Liver (tissue), 9 donors: ENCODE results near the gene PGAP6. TPM values are rescaled to one million over a fixed set of nuclear protein-coding genes. Genes with fewer than 3 reads are reported as not detected.

Source experiments
- DNase-seq: peaks from one replicate; pipeline ENCODE4 v3.0.0-alpha.2; 2017; ENCODE audit warnings: low spot score
- H3K27ac ChIP-seq, 2 donors: one replicate each; pipeline ENCODE4 v1.7.0; 2013; ENCODE audit warnings: inconsistent platforms in 2 of 2, low read length in 2 of 2, control low read depth in 1 of 2, low read depth in 1 of 2, mild to moderate bottlenecking in 1 of 2
- H3K27me3 ChIP-seq, 4 donors: one replicate each; pipeline versions ENCODE4 v1.6.1 to v1.7.0; 2013; ENCODE audit warnings: low read length in 3 of 4, inconsistent platforms in 1 of 4, mild to moderate bottlenecking in 1 of 4, moderate library complexity in 1 of 4; ENCODE audit not compliant: control insufficient read depth in 4 of 4, insufficient read depth in 4 of 4
- H3K36me3 ChIP-seq, 4 donors: one replicate each; pipeline versions ENCODE4 v1.6.1 to v1.7.0; 2013; ENCODE audit warnings: low read length in 3 of 4, mild to moderate bottlenecking in 3 of 4, low read depth in 1 of 4, moderate library complexity in 1 of 4; ENCODE audit not compliant: control insufficient read depth in 4 of 4, insufficient read depth in 3 of 4
- H3K4me1 ChIP-seq, 4 donors: one replicate each; pipeline versions ENCODE4 v1.6.1 to v1.7.0; 2013; ENCODE audit warnings: low read length in 3 of 4, mild to moderate bottlenecking in 3 of 4, moderate library complexity in 1 of 4; ENCODE audit not compliant: control insufficient read depth in 4 of 4, insufficient read depth in 4 of 4
- H3K4me3 ChIP-seq, 3 donors: one replicate each; pipeline versions ENCODE4 v1.6.1 to v1.7.0; 2013; ENCODE audit warnings: low read length in 3 of 3, control low read depth in 1 of 3, low read depth in 1 of 3, mild to moderate bottlenecking in 1 of 3
- H3K9ac ChIP-seq, 2 donors: one replicate each; pipeline ENCODE4 v1.7.0; 2013; ENCODE audit warnings: low read length in 2 of 2, mild to moderate bottlenecking in 2 of 2, moderate library complexity in 2 of 2, control low read depth in 1 of 2, low read depth in 1 of 2
- H3K9me3 ChIP-seq, 4 donors: one replicate each; pipeline versions ENCODE4 v1.6.1 to v1.7.0; 2013; ENCODE audit warnings: low read length in 3 of 4; ENCODE audit not compliant: control insufficient read depth in 4 of 4
- ATF3 ChIP-seq: IDR thresholded peaks from 2 replicates; pipeline ENCODE4 v1.6.1; 2016; ENCODE audit warnings: antibody characterized with exemption
- CTCF ChIP-seq: fragments of 150-350 bp; IDR thresholded peaks from 2 replicates; pipeline ENCODE4 v1.5.1; 2017; ENCODE audit warnings: improper control_type of control experiment, low read depth, low read length; ENCODE audit not compliant: missing input control
- EGR1 ChIP-seq, 2 donors: IDR thresholded peaks; 2 replicates each; pipeline ENCODE4 v1.6.1; 2016 to 2018; ENCODE audit warnings: antibody characterized with exemption in 2 of 2, low read depth in 2 of 2
- FOXA1 ChIP-seq: IDR thresholded peaks from 2 replicates; pipeline ENCODE4 v1.6.1; 2016; ENCODE audit warnings: antibody characterized with exemption
- FOXA2 ChIP-seq: IDR thresholded peaks from 2 replicates; pipeline ENCODE4 v1.6.1; 2016; ENCODE audit warnings: antibody characterized with exemption
- GABPA ChIP-seq, 2 donors: IDR thresholded peaks in 1 of 2; conservative IDR thresholded peaks in 1 of 2; 2 replicates each; pipeline ENCODE4 v1.6.1; 2016; ENCODE audit warnings: antibody characterized with exemption in 2 of 2, mild to moderate bottlenecking in 1 of 2, moderate library complexity in 1 of 2
- HNF4A ChIP-seq, 2 donors: conservative IDR thresholded peaks; 2 replicates each; pipeline ENCODE4 v1.6.1; 2016; ENCODE audit warnings: antibody characterized with exemption in 2 of 2, mild to moderate bottlenecking in 2 of 2
- HNF4G ChIP-seq: IDR thresholded peaks from 2 replicates; pipeline ENCODE4 v1.6.1; 2016; ENCODE audit warnings: antibody characterized with exemption
- JUND ChIP-seq, 2 donors: IDR thresholded peaks; 2 replicates each; pipeline ENCODE4 v1.6.1; 2016; ENCODE audit warnings: antibody characterized with exemption in 2 of 2
- MAX ChIP-seq: IDR thresholded peaks from 2 replicates; pipeline ENCODE4 v1.6.1; 2016; ENCODE audit warnings: antibody characterized with exemption
- NR2F2 ChIP-seq: IDR thresholded peaks from 2 replicates; pipeline ENCODE4 v1.6.1; 2016; ENCODE audit warnings: antibody characterized with exemption
- RAD21 ChIP-seq, 2 donors: IDR thresholded peaks; 2 replicates each; pipeline ENCODE4 v1.6.1; 2016; ENCODE audit warnings: antibody characterized with exemption in 2 of 2, mild to moderate bottlenecking in 2 of 2
- REST ChIP-seq: IDR thresholded peaks from 2 replicates; pipeline ENCODE4 v1.6.1; 2016; ENCODE audit warnings: antibody characterized with exemption, mild to moderate bottlenecking
- RXRA ChIP-seq, 2 donors: IDR thresholded peaks; 2 replicates each; pipeline ENCODE4 v1.6.1; 2017 to 2018; ENCODE audit warnings: antibody characterized with exemption in 2 of 2, mild to moderate bottlenecking in 1 of 2
- SP1 ChIP-seq: IDR thresholded peaks from 2 replicates; pipeline ENCODE4 v1.6.1; 2018; ENCODE audit warnings: antibody characterized with exemption, mild to moderate bottlenecking
- TAF1 ChIP-seq: conservative IDR thresholded peaks from 2 replicates; pipeline ENCODE4 v1.6.1; 2016; ENCODE audit warnings: antibody characterized with exemption, mild to moderate bottlenecking
- YY1 ChIP-seq: IDR thresholded peaks from 2 replicates; pipeline ENCODE4 v1.6.1; 2016; ENCODE audit warnings: antibody characterized with exemption, mild to moderate bottlenecking
- ZBTB33 ChIP-seq: IDR thresholded peaks from 2 replicates; pipeline ENCODE4 v1.6.1; 2016; ENCODE audit warnings: antibody characterized with exemption
- WGBS: extraction: QIAGEN DNeasy Blood & Tissue Kit; methylation state at CpG from one replicate; pipeline ENCODE4 v1.1.7; 2013; 5-methylcytosine and 5-hydroxymethylcytosine counted together
- polyA plus RNA-seq, 2 donors: library from polyadenylated mRNA; stranded (reverse) in 1 of 2; unstranded in 1 of 2; fragments of 200-250 nt in 1 of 2; fragments of >200 nt in 1 of 2; fragmentation: Nextera tagmentation in 1 of 2; extraction: Ambion mirVana in 1 of 2; gene quantifications; one replicate each; pipeline versions ENCODE4 v1.2.1 to v1.2.3, GENCODE V29; 2013 to 2015
- total RNA-seq, 2 donors: library from RNA; depleted of rRNA; stranded (reverse); fragments of >200 nt; gene quantifications; one replicate each; pipeline ENCODE4 v1.2.3, GENCODE V29; 2014
- donor health status: healthy.
- donor health status: healthy.
- donor health status: healthy.
- donor health status: healthy.
- donor health status: healthy.

PGAP6 gene
- total and polyA plus RNA-seq, 4 donors = 18.9 to 50.5 (median 38.0) TPM

GRCh38 chr16:427250-427649, 45.5 kb upstream of the PGAP6 start:
- no peak for DNase-seq
- 77% methylated on average over 10 of the region's 10 CpGs for WGBS
- Histone ChIP-seq H3K4me1 (peaks cover 5 to 25% (median 19%) of the 10 kb centered on the region in 4 donors), H3K36me3 (no peaks in the 10 kb centered on the region), H3K27me3 (no peaks in the 10 kb centered on the region), H3K27ac (no peak overlapping the region), H3K4me3 (peak overlapping the region in 1 of 3 donors; percentile 88), H3K9ac (peak overlapping the region in 1 of 2 donors; percentile 41), H3K9me3 (no peaks in the 10 kb centered on the region)
- TF ChIP-seq HNF4A (conservative IDR thresholded peaks at IDR 0.05) (no peak), GABPA (IDR thresholded peaks at IDR 0.05 in 1 of 2, conservative IDR thresholded peaks at IDR 0.05 in 1 of 2) (no peak), CTCF (no peak), YY1 (no peak), FOXA2 (no peak), JUND (IDR thresholded peaks at IDR 0.05) (no peak), HNF4G (no peak), REST (no peak), RAD21 (IDR thresholded peaks at IDR 0.05) (no peak)

GRCh38 chr16:426906-427249, 45.1 kb upstream of the PGAP6 start:
- no peak for DNase-seq
- no peaks in the 10 kb centered on the region for H3K27me3 ChIP-seq
- no peak overlapping the region for H3K27ac ChIP-seq
- WGBS = 46% methylated on average over 13 of the region's 13 CpGs
- H3K9me3 ChIP-seq = no peaks in the 10 kb centered on the region
- H3K9ac ChIP-seq = peak overlapping the region in 1 of 2 donors; percentile 3
- TF ChIP-seq RXRA (IDR thresholded peaks at IDR 0.05) (no peak), CTCF (no peak), JUND (IDR thresholded peaks at IDR 0.05) (no peak), ZBTB33 (no peak), GABPA (IDR thresholded peaks at IDR 0.05 in 1 of 2, conservative IDR thresholded peaks at IDR 0.05 in 1 of 2) (no peak), MAX (no peak), SP1 (no peak), FOXA1 (no peak), HNF4A (conservative IDR thresholded peaks at IDR 0.05) (no peak), NR2F2 (no peak), HNF4G (no peak), YY1 (no peak), FOXA2 (no peak), RAD21 (IDR thresholded peaks at IDR 0.05) (no peak), TAF1 (no peak), REST (no peak), ATF3 (no peak), EGR1 (IDR thresholded peaks at IDR 0.05; ENCODE audit: low read depth in 2 of 2) (no peak)
- H3K4me1 ChIP-seq = peaks cover 5 to 25% (median 19%) of the 10 kb centered on the region in 4 donors
- peak overlapping the region; percentile 43 to 88 (median 73) for H3K4me3 ChIP-seq
- H3K36me3 ChIP-seq = no peaks in the 10 kb centered on the region
